Neural cell (in vitro differentiated cells): ENCODE data around the gene ENG. TPM values are rescaled to one million over a fixed set of nuclear protein-coding genes. Genes with fewer than 3 reads are reported as not detected.

Experiments used
- H2AFZ ChIP-seq: fragments of 200-600, 300-800 bp; sonication (generic), shearing (Covaris generic); 2 replicates; pipeline ENCODE4 v1.6.0; 2014; ENCODE audit warnings: low read depth, mild to moderate bottlenecking, antibody characterized with exemption, low read length, moderate library complexity
- H3F3A ChIP-seq: fragments of 200-600 bp; shearing (Covaris generic); 2 replicates; pipeline ENCODE4 v1.6.1; 2016; ENCODE audit warnings: mild to moderate bottlenecking, moderate library complexity, mixed read lengths, antibody characterized with exemption, low read length; ENCODE audit not compliant: insufficient read depth, poor library complexity, severe bottlenecking
- H3K27ac ChIP-seq: fragments of 200-600, 300-800 bp; sonication (generic), shearing (Covaris generic); 2 replicates; pipeline ENCODE4 v1.5.1; 2014; ENCODE audit warnings: mild to moderate bottlenecking, low read length, moderate library complexity
- H3K27me3 ChIP-seq: fragments of 300-800, 200-600 bp; sonication (generic), shearing (Covaris generic); 2 replicates; pipeline ENCODE4 v1.6.0; 2014; ENCODE audit warnings: mild to moderate bottlenecking, low read depth, low read length, moderate library complexity; ENCODE audit not compliant: insufficient read depth
- H3K36me3 ChIP-seq: fragments of 300-800, 200-600 bp; sonication (generic), shearing (Covaris generic); 2 replicates; pipeline ENCODE4 v1.5.1; 2014; ENCODE audit warnings: mild to moderate bottlenecking, antibody characterized with exemption, low read length, moderate library complexity; ENCODE audit not compliant: insufficient read depth
- H3K4me2 ChIP-seq: fragments of 300-800, 200-600 bp; sonication (generic), shearing (Covaris generic); 2 replicates; pipeline ENCODE4 v1.6.0; 2014; ENCODE audit warnings: mild to moderate bottlenecking, low read length
- H3K4me3 ChIP-seq: fragments of 300-800, 200-600 bp; sonication (generic), shearing (Covaris generic); 2 replicates; pipeline ENCODE4 v1.5.1; 2014; ENCODE audit warnings: mild to moderate bottlenecking, low read length, moderate library complexity
- H3K79me2 ChIP-seq: fragments of 200-600 bp; shearing (Covaris generic); replicated peaks from 2 replicates; pipeline ENCODE4 v1.6.0; 2014; ENCODE audit warnings: mild to moderate bottlenecking, low read length, moderate library complexity; ENCODE audit not compliant: insufficient read depth
- H3K9ac ChIP-seq: fragments of 300-800, 200-600 bp; sonication (generic), shearing (Covaris generic); 2 replicates; pipeline ENCODE4 v1.6.1; 2016; ENCODE audit warnings: mild to moderate bottlenecking, low read length, mixed read lengths
- H3K9me2 ChIP-seq: fragments of 200-600 bp; shearing (Covaris generic); 2 replicates; pipeline ENCODE4 v1.6.1; 2016; ENCODE audit warnings: mild to moderate bottlenecking, low read length, mixed read lengths; ENCODE audit not compliant: insufficient read depth
- H3K9me3 ChIP-seq: fragments of 200-600, 300-800 bp; sonication (generic), shearing (Covaris generic); 2 replicates; pipeline ENCODE4 v1.6.1; 2016; ENCODE audit warnings: mild to moderate bottlenecking, mixed run types, low read length, moderate library complexity, mixed read lengths
- H4K20me1 ChIP-seq: fragments of 200-600 bp; shearing (Covaris generic); 2 replicates; pipeline ENCODE4 v1.6.1; 2016; ENCODE audit warnings: mild to moderate bottlenecking, mixed run types; ENCODE audit not compliant: insufficient read depth
- CTCF ChIP-seq: fragments of 450-650 bp; IDR thresholded peaks from 2 replicates; pipeline ENCODE4 v1.5.1; 2014; ENCODE audit warnings: antibody characterized with exemption, mild to moderate bottlenecking, moderate library complexity; ENCODE audit not compliant: poor library complexity, severe bottlenecking
- EP300 ChIP-seq: fragments of 450-650 bp; conservative IDR thresholded peaks from 2 replicates; pipeline ENCODE4 v1.6.1; 2014; ENCODE audit warnings: antibody characterized with exemption, mild to moderate bottlenecking, moderate library complexity; ENCODE audit not compliant: poor library complexity, severe bottlenecking
- EZH2 ChIP-seq: fragments of 200-600, 300-800 bp; shearing (Covaris generic), sonication (generic); IDR thresholded peaks from 2 replicates; pipeline ENCODE4 v1.6.1; 2014; ENCODE audit warnings: antibody characterized with exemption, low read length, borderline replicate concordance, mild to moderate bottlenecking; ENCODE audit not compliant: insufficient read depth, poor library complexity, severe bottlenecking
- MXI1 ChIP-seq: fragments of 450-650 bp; conservative IDR thresholded peaks from 2 replicates; pipeline ENCODE4 v1.6.1; 2014; ENCODE audit warnings: antibody characterized with exemption, mild to moderate bottlenecking; ENCODE audit not compliant: poor library complexity, severe bottlenecking
- POLR2AphosphoS5 ChIP-seq: IDR thresholded peaks from 2 replicates; pipeline ENCODE4 v1.6.1; 2012
- RAD21 ChIP-seq: fragments of 450-650 bp; conservative IDR thresholded peaks from 2 replicates; pipeline ENCODE4 v1.6.1; 2014; ENCODE audit warnings: antibody characterized with exemption, mild to moderate bottlenecking, moderate library complexity
- REST ChIP-seq: IDR thresholded peaks from 2 replicates; pipeline ENCODE4 v1.6.1; 2012; ENCODE audit warnings: borderline replicate concordance
- SMC3 ChIP-seq: fragments of 450-650 bp; conservative IDR thresholded peaks from 2 replicates; pipeline ENCODE4 v1.6.1; 2014; ENCODE audit warnings: antibody characterized with exemption, mild to moderate bottlenecking, moderate library complexity; ENCODE audit not compliant: poor library complexity
- TAF1 ChIP-seq: IDR thresholded peaks from 2 replicates; pipeline ENCODE4 v1.6.1; 2012; ENCODE audit warnings: low read depth
- polyA plus RNA-seq: library from polyadenylated mRNA; depleted of rRNA; stranded (reverse); fragments of >200 nt; gene quantifications from 2 replicates; pipeline ENCODE4 v1.2.3, GENCODE V29; 2014

ENG gene
- polyA plus RNA-seq, 1 donor from 2014 or later = not detected

GRCh38 chr9:127829205-127829906 is 25.1 kb downstream of the ENG start:
- H3K9ac ChIP-seq = no peak overlapping the region
- no peaks in the 10 kb centered on the region for H4K20me1 ChIP-seq
- H3K27me3 ChIP-seq = peaks cover 14% of the 10 kb centered on the region
- H3F3A ChIP-seq = no peaks in the 10 kb centered on the region
- H3K9me3 ChIP-seq = no peaks in the 10 kb centered on the region
- TF ChIP-seq EP300 = no peak
- TF ChIP-seq TAF1 = no peak
- TF ChIP-seq RAD21 = no peak
- no peak for TF ChIP-seq EZH2
- no peak for TF ChIP-seq SMC3
- TF ChIP-seq REST = no peak
- TF ChIP-seq POLR2AphosphoS5 = no peak
- no peak for TF ChIP-seq MXI1
- TF ChIP-seq CTCF = no peak
- no peak overlapping the region for H2AFZ ChIP-seq
- H3K9me2 ChIP-seq = no peaks in the 10 kb centered on the region
- H3K36me3 ChIP-seq = no peaks in the 10 kb centered on the region
- H3K4me3 ChIP-seq = no peak overlapping the region
- H3K27ac ChIP-seq = no peak overlapping the region
- no peaks in the 10 kb centered on the region for H3K79me2 ChIP-seq
- no peak overlapping the region for H3K4me2 ChIP-seq

GRCh38 chr9:127828262-127829031 is 26.0 kb downstream of the ENG start:
- H3K27ac ChIP-seq = no peak overlapping the region
- H3K9me3 ChIP-seq = no peaks in the 10 kb centered on the region
- no peaks in the 10 kb centered on the region for H3F3A ChIP-seq
- no peaks in the 10 kb centered on the region for H4K20me1 ChIP-seq
- H3K4me3 ChIP-seq = no peak overlapping the region
- no peaks in the 10 kb centered on the region for H3K79me2 ChIP-seq
- no peaks in the 10 kb centered on the region for H3K9me2 ChIP-seq
- H3K9ac ChIP-seq = no peak overlapping the region
- H3K36me3 ChIP-seq = no peaks in the 10 kb centered on the region
- H2AFZ ChIP-seq = no peak overlapping the region
- TF ChIP-seq REST = no peak
- TF ChIP-seq EZH2 = no peak
- no peak for TF ChIP-seq TAF1
- no peak overlapping the region for H3K4me2 ChIP-seq
- H3K27me3 ChIP-seq = peaks cover 14% of the 10 kb centered on the region
